GM12878 (cell line): Measurements from ENCODE around the gene CLSTN2. TPM values are rescaled to one million over a fixed set of nuclear protein-coding genes. Genes with fewer than 3 reads are reported as not detected.

Source experiments
- ATAC-seq: fragments of 200-7000 bp; cut with Tn5 transposase; 3 replicates; pipeline ENCODE4 v1.9.1; 2020; ENCODE audit warnings: mild to moderate bottlenecking, moderate library complexity
- BruUV-seq: library from RNA; stranded (reverse); fragments of 400-500 nt; replicated peaks from 2 replicates; lab custom pipeline; 2021; lab: Mats Ljungman, UMichigan
- CTCF ChIA-PET: fragments of 300-600 bp; sonication (Branson Sonifier 250); formaldehyde crosslinking; extraction: SDS; loops from one replicate; lab custom pipeline; 2021; ENCODE audit warnings: inconsistent platforms; lab: Yijun Ruan, JAX
- POLR2A ChIA-PET: fragments of 350-600 bp; formaldehyde crosslinking; extraction: SDS; loops from one replicate; lab custom pipeline; 2021; ENCODE audit warnings: inconsistent platforms; lab: Charles Lee
- RAD21 ChIA-PET: fragments of 300-600 bp; sonication (Branson Sonifier 250); formaldehyde crosslinking; loops from one replicate; lab custom pipeline; 2023; ENCODE audit warnings: antibody characterized with exemption; ENCODE audit not compliant: unreplicated experiment; lab: Charles Lee
- SMC1A ChIA-PET: fragments of 300-600 bp; sonication (Branson Sonifier 250); formaldehyde crosslinking; loops from one replicate; lab custom pipeline; 2023; ENCODE audit not compliant: unreplicated experiment, uncharacterized antibody; lab: Charles Lee
- DNase-seq: peaks from one replicate; pipeline ENCODE4 v3.0.0-alpha.2; 2011; ENCODE audit warnings: low read depth, low spot score
- FAIRE-seq: peaks from 3 replicates; lab custom pipeline; 2011; peaks lifted over from hg19 to GRCh38; lab: Jason Lieb, UNC
- H2AFZ ChIP-seq: 2 replicates; pipeline ENCODE4 v1.6.0; 2011; ENCODE audit warnings: low read depth, low read length, control low read depth; ENCODE audit not compliant: control insufficient read depth
- H3K27ac ChIP-seq: 2 replicates; pipeline ENCODE4 v1.5.1; 2011; ENCODE audit warnings: control low read depth; ENCODE audit not compliant: control insufficient read depth, insufficient read depth
- H3K27me3 ChIP-seq, 2 experiments: replicated peaks in 1 of 2; 2 replicates each; pipeline versions ENCODE4 v1.6.0 to v1.6.1; 2011; ENCODE audit warnings: low read length in 1 of 2; ENCODE audit not compliant: control insufficient read depth in 2 of 2, insufficient read depth in 2 of 2
- H3K36me3 ChIP-seq, 2 experiments: 2 replicates each; pipeline ENCODE4 v1.5.1; 2011; ENCODE audit warnings: low read length in 1 of 2; ENCODE audit not compliant: control insufficient read depth in 2 of 2, insufficient read depth in 2 of 2
- H3K4me1 ChIP-seq: 2 replicates; pipeline ENCODE4 v1.6.1; 2011; ENCODE audit warnings: mild to moderate bottlenecking, low read length, moderate library complexity, mixed read lengths; ENCODE audit not compliant: control insufficient read depth, insufficient read depth
- H3K4me2 ChIP-seq: 2 replicates; pipeline ENCODE4 v1.6.0; 2011; ENCODE audit warnings: control low read depth; ENCODE audit not compliant: control insufficient read depth, insufficient read depth
- H3K4me3 ChIP-seq: fragments of 200-600 bp; sonication (generic); 2 replicates; pipeline ENCODE4 v1.5.1; 2016
- H3K79me2 ChIP-seq: 2 replicates; pipeline ENCODE4 v1.6.0; 2011; ENCODE audit warnings: low read length; ENCODE audit not compliant: control insufficient read depth, insufficient read depth
- H3K9ac ChIP-seq: 2 replicates; pipeline ENCODE4 v1.8.0; 2011; ENCODE audit warnings: low read length, control low read depth, mixed read lengths; ENCODE audit not compliant: control insufficient read depth, insufficient read depth
- H3K9me3 ChIP-seq: replicated peaks from 3 replicates; pipeline ENCODE4 v1.5.1; 2011; ENCODE audit warnings: mild to moderate bottlenecking, low read length; ENCODE audit not compliant: control insufficient read depth, insufficient read depth
- H4K20me1 ChIP-seq: 2 replicates; pipeline ENCODE4 v1.6.0; 2011; ENCODE audit not compliant: control insufficient read depth, insufficient read depth
- BHLHE40 ChIP-seq, 2 experiments: fragments of 450-650 bp in 1 of 2; IDR thresholded peaks; 2 replicates each; pipeline ENCODE4 v1.6.1; 2011 to 2017; ENCODE audit warnings: low read depth in 2 of 2, borderline replicate concordance in 1 of 2, improper control_type of control experiment in 1 of 2, low read length in 1 of 2, mild to moderate bottlenecking in 1 of 2
- CHD1 ChIP-seq: IDR thresholded peaks from 2 replicates; pipeline ENCODE4 v1.6.1; 2012; ENCODE audit warnings: low read depth, low read length, improper control_type of control experiment
- EZH2 ChIP-seq: IDR thresholded peaks from 2 replicates; pipeline ENCODE4 v1.6.1; 2012; ENCODE audit warnings: low read depth, mild to moderate bottlenecking, control low read depth, inconsistent platforms, low read length, borderline replicate concordance; ENCODE audit not compliant: control insufficient read depth
- GABPA ChIP-seq: IDR thresholded peaks from 2 replicates; pipeline ENCODE4 v1.6.1; 2014; ENCODE audit warnings: antibody characterized with exemption, low read depth, mild to moderate bottlenecking, inconsistent platforms
- HCFC1 ChIP-seq: fragments of 150-350 bp; IDR thresholded peaks from 2 replicates; pipeline ENCODE4 v1.6.1; 2014; ENCODE audit warnings: low read length
- MXI1 ChIP-seq: fragments of 150-350 bp; IDR thresholded peaks from 2 replicates; pipeline ENCODE4 v1.6.1; 2011; ENCODE audit warnings: low read depth, mild to moderate bottlenecking, inconsistent platforms, low read length, improper control_type of control experiment
- NR2C1 ChIP-seq: fragments of 450-650 bp; IDR thresholded peaks from 2 replicates; pipeline ENCODE4 v1.6.1; 2017; ENCODE audit warnings: antibody characterized with exemption, mild to moderate bottlenecking, moderate library complexity
- NRF1 ChIP-seq: conservative IDR thresholded peaks from 2 replicates; pipeline ENCODE4 v1.6.1; 2011; ENCODE audit warnings: mild to moderate bottlenecking, low read depth, low read length, improper control_type of control experiment
- PRDM15 ChIP-seq: fragments of 450-650 bp; formaldehyde crosslinking; IDR thresholded peaks from 2 replicates; pipeline ENCODE4 v1.4.0; 2020; ENCODE audit warnings: mild to moderate bottlenecking, moderate library complexity
- RFX5 ChIP-seq: IDR thresholded peaks from 2 replicates; pipeline ENCODE4 v1.6.1; 2011; ENCODE audit warnings: low read depth, low read length, improper control_type of control experiment
- ZBTB40 ChIP-seq: fragments of 450-650 bp; IDR thresholded peaks from 2 replicates; pipeline ENCODE4 v1.6.1; 2016; ENCODE audit warnings: mild to moderate bottlenecking, moderate library complexity, borderline replicate concordance
- ZNF274 ChIP-seq: IDR thresholded peaks from one replicate; pipeline ENCODE4 v1.8.0; 2011; ENCODE audit not compliant: insufficient read length, insufficient read depth
- WGBS: methylation state at CpG from one replicate; pipeline ENCODE4 v1.1.6; 2016; ENCODE audit warnings: low lambda C conversion rate; ENCODE audit not compliant: insufficient replicate concordance, insufficient coverage; ENCODE audit errors: missing lambda C conversion rate; 5-methylcytosine and 5-hydroxymethylcytosine counted together
- in situ Hi-C: fragments of 300-500 bp; cut with MboI; formaldehyde crosslinking; loops from 9 replicates; pipeline ENCODE4 v1.14.3; 2018; ENCODE audit warnings: mixed read lengths
- intact Hi-C: fragments of 100-400 bp; cut with micrococcal nuclease; formaldehyde crosslinking; loops from one replicate; pipeline ENCODE4 v1.14.2; 2022; ENCODE audit not compliant: unreplicated experiment
- polyA plus RNA-seq, 11 experiments: library from polyadenylated mRNA; depleted of rRNA in 4 of 11; unstranded in 6 of 11; stranded (reverse) in 5 of 11; fragments of >200 nt; fragmentation: Nextera tagmentation in 4 of 11; fragmentation: Illumina TruSeq in 1 of 11; extraction: Ambion mirVana in 4 of 11; extraction: Trizol in 1 of 11; gene quantifications; 1 replicate in 1 of 11; 2 replicates in 10 of 11; pipeline versions ENCODE4 v1.2.1 to v1.2.3, GENCODE V29; 2011 to 2016; ENCODE audit warnings: inconsistent platforms in 2 of 11, missing spikeins in 2 of 11, low read depth in 1 of 11
- total RNA-seq, 4 experiments: library from RNA; depleted of rRNA in 3 of 4; stranded (reverse); fragments of >200 nt in 3 of 4; fragmentation: Illumina TruSeq in 1 of 4; extraction: Trizol in 1 of 4; gene quantifications; 2 replicates each; pipeline versions ENCODE4 v1.2.1 to v1.2.3, GENCODE V29; 2013 to 2021
- TF ChIP-seq, protein P1 (sequence below): fragments of 450-650 bp; IDR thresholded peaks from 2 replicates; pipeline ENCODE4 v1.6.1; 2014; ENCODE audit warnings: mild to moderate bottlenecking

CLSTN2 gene
- total and polyA plus RNA-seq, 10 of the 15 experiments (the other 5 are each of a cell fraction or from before 2014, with no cell fraction given) = under 0.01 to 0.10 (median under 0.01) TPM; not detected in 5

GRCh38 chr3:139916271-139916670 is 18.7 kb upstream of the CLSTN2 start:
- ChIA-PET RAD21 (no interaction called here), POLR2A (no interaction called here), CTCF (no interaction called here), SMC1A (interaction anchor here (0.9 kb wide), 1 partner anchor 21 kb away, joined by 3 read pairs; no protein-coding TSS in a partner anchor)
- H3K9me3 ChIP-seq = no peaks in the 10 kb centered on the region
- H3K4me3 ChIP-seq = no peak overlapping the region
- no peaks in the 10 kb centered on the region for H3K79me2 ChIP-seq
- H3K4me1 ChIP-seq = no peaks in the 10 kb centered on the region
- H3K9ac ChIP-seq = no peak overlapping the region
- DNase-seq (no peak), FAIRE-seq (no peak), ATAC-seq (no peak)
- 47% methylated on average over 2 of the region's 2 CpGs for WGBS
- intact Hi-C loops (no loop called here), in situ Hi-C loops (no loop called here)
- H3K4me2 ChIP-seq = no peak overlapping the region
- BruUV-seq = no TSS peak
- H2AFZ ChIP-seq = no peak overlapping the region
- no peaks in the 10 kb centered on the region for H4K20me1 ChIP-seq
- TF ChIP-seq, protein P1, sequence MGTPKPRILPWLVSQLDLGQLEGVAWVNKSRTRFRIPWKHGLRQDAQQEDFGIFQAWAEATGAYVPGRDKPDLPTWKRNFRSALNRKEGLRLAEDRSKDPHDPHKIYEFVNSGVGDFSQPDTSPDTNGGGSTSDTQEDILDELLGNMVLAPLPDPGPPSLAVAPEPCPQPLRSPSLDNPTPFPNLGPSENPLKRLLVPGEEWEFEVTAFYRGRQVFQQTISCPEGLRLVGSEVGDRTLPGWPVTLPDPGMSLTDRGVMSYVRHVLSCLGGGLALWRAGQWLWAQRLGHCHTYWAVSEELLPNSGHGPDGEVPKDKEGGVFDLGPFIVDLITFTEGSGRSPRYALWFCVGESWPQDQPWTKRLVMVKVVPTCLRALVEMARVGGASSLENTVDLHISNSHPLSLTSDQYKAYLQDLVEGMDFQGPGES = no peak
- no peak for TF ChIP-seq MXI1
- no peak for TF ChIP-seq BHLHE40 (IDR thresholded peaks at IDR 0.05; ENCODE audit: borderline replicate concordance in 1 of 2, low read depth in 2 of 2, low read length in 1 of 2)
- no peak for TF ChIP-seq NR2C1
- no peak for TF ChIP-seq CHD1
- TF ChIP-seq RFX5 = no peak
- TF ChIP-seq GABPA = no peak
- TF ChIP-seq PRDM15 (CRISPR knock-in tag) = no peak
- no peak for TF ChIP-seq EZH2
- no peak for TF ChIP-seq HCFC1
- no peak for TF ChIP-seq ZNF274
- TF ChIP-seq NRF1 = no peak
- TF ChIP-seq ZBTB40 = no peak
- no peaks in the 10 kb centered on the region for H3K27me3 ChIP-seq
- H3K27ac ChIP-seq = no peak overlapping the region
- H3K36me3 ChIP-seq = no peaks in the 10 kb centered on the region
